Liver (tissue), 3 donors: ENCODE results near the gene VOPP1.

Source experiments
- CTCF ChIP-seq: fragments of 150-350 bp; IDR thresholded peaks from 2 replicates; pipeline ENCODE4 v1.5.1; 2017; ENCODE audit warnings: improper control_type of control experiment, low read depth, low read length; ENCODE audit not compliant: missing input control
- EGR1 ChIP-seq, 2 donors: IDR thresholded peaks; 2 replicates each; pipeline ENCODE4 v1.6.1; 2016 to 2018; ENCODE audit warnings: antibody characterized with exemption in 2 of 2, low read depth in 2 of 2
- FOXA2 ChIP-seq: IDR thresholded peaks from 2 replicates; pipeline ENCODE4 v1.6.1; 2016; ENCODE audit warnings: antibody characterized with exemption
- NR2F2 ChIP-seq: IDR thresholded peaks from 2 replicates; pipeline ENCODE4 v1.6.1; 2016; ENCODE audit warnings: antibody characterized with exemption
- RAD21 ChIP-seq, 2 donors: IDR thresholded peaks; 2 replicates each; pipeline ENCODE4 v1.6.1; 2016; ENCODE audit warnings: antibody characterized with exemption in 2 of 2, mild to moderate bottlenecking in 2 of 2
- REST ChIP-seq: IDR thresholded peaks from 2 replicates; pipeline ENCODE4 v1.6.1; 2016; ENCODE audit warnings: antibody characterized with exemption, mild to moderate bottlenecking
- SP1 ChIP-seq: IDR thresholded peaks from 2 replicates; pipeline ENCODE4 v1.6.1; 2018; ENCODE audit warnings: antibody characterized with exemption, mild to moderate bottlenecking
- TAF1 ChIP-seq: conservative IDR thresholded peaks from 2 replicates; pipeline ENCODE4 v1.6.1; 2016; ENCODE audit warnings: antibody characterized with exemption, mild to moderate bottlenecking
- YY1 ChIP-seq: IDR thresholded peaks from 2 replicates; pipeline ENCODE4 v1.6.1; 2016; ENCODE audit warnings: antibody characterized with exemption, mild to moderate bottlenecking
- donor health status: healthy.
- donor health status: healthy.

GRCh38 chr7:55464422-55464821 is 107.9 kb downstream of the VOPP1 start:
- no peak for TF ChIP-seq CTCF
- TF ChIP-seq REST = no peak
- no peak for TF ChIP-seq SP1
- TF ChIP-seq RAD21 (IDR thresholded peaks at IDR 0.05) = no peak
- no peak for TF ChIP-seq YY1
- TF ChIP-seq FOXA2 = no peak
- no peak for TF ChIP-seq NR2F2
- no peak for TF ChIP-seq EGR1 (IDR thresholded peaks at IDR 0.05; ENCODE audit: low read depth in 2 of 2)
- no peak for TF ChIP-seq TAF1
